Stimulated activated CD8-positive, alpha-beta memory T cell treated with anti-CD3 and anti-CD28 coated beads, Interleukin-15, amount 100 ng/mL, for 4 hours (primary cell): ENCODE measurements around the gene ERVH48-1.
"Not testable (repeated sequence)": the region's sequence is repeated elsewhere in the genome, so short reads cannot be mapped to it uniquely, and the experiment has no call there.

ENCODE experiments used
- DNase-seq, 2 donors: peaks; one replicate each; pipeline ENCODE4 v3.0.0-alpha.2; 2020; ENCODE audit warnings: low read depth in 2 of 2

Gene ERVH48-1

GRCh38 chr21:42925114-42925926 lies at the start of gene ERVH48-1:
Gene ERVH48-1, minus strand, starts transcription at chr21:42925630. Its CDS starts 6,624 bp downstream, at chr21:42919006.
- no peak for DNase-seq

GRCh38 chr21:42973991-42974831 lies 48.8 kb upstream of the ERVH48-1 start, which contains the start of gene PKNOX1:
Gene PKNOX1, plus strand, starts transcription at chr21:42974562. Its CDS starts 29,820 bp downstream, at chr21:43004382.
- DNase-seq, result peak; percentile 97 to 99

- no peak for DNase-seq
These were observed 48.0 kb upstream of the ERVH48-1 start for GRCh38 chr21:42973309-42973990.

- DNase-seq, result no peak
These were observed 46.5 kb upstream of the ERVH48-1 start for GRCh38 chr21:42971897-42972275.

- DNase-seq, result no peak
These were observed 45.7 kb upstream of the ERVH48-1 start for GRCh38 chr21:42970946-42971653.

- no peak for DNase-seq
These were observed 43.8 kb upstream of the ERVH48-1 start for GRCh38 chr21:42969193-42969600.

- not testable (repeated sequence) for DNase-seq
These were observed 42.2 kb upstream of the ERVH48-1 start for GRCh38 chr21:42967616-42968015.

- DNase-seq, result no peak
These were observed 39.8 kb upstream of the ERVH48-1 start for GRCh38 chr21:42965211-42965560.

- DNase-seq, result no peak
These were observed 39.2 kb upstream of the ERVH48-1 start for GRCh38 chr21:42964546-42965210.

- DNase-seq, result no peak
These were observed 38.7 kb upstream of the ERVH48-1 start for GRCh38 chr21:42964086-42964485.

GRCh38 chr21:42962380-42963007 lies 37.1 kb upstream of the ERVH48-1 start:
- DNase-seq, result no peak

GRCh38 chr21:42959728-42960127 lies 34.3 kb upstream of the ERVH48-1 start:
- no peak for DNase-seq

GRCh38 chr21:42958122-42958521 lies 32.7 kb upstream of the ERVH48-1 start:
- DNase-seq, result not testable (repeated sequence)

GRCh38 chr21:42956824-42957630 lies 31.6 kb upstream of the ERVH48-1 start:
- no peak for DNase-seq

GRCh38 chr21:42951193-42951592 lies 25.8 kb upstream of the ERVH48-1 start:
- not testable (repeated sequence) for DNase-seq

- DNase-seq, result not testable (repeated sequence)
These were observed 23.8 kb upstream of the ERVH48-1 start for GRCh38 chr21:42949094-42949755.

GRCh38 chr21:42942244-42942643 lies 16.8 kb upstream of the ERVH48-1 start:
- DNase-seq, result no peak

- no peak for DNase-seq
These were observed 16.3 kb upstream of the ERVH48-1 start for GRCh38 chr21:42941696-42942085.
